Activated CD4-positive, CD25-positive, alpha-beta regulatory T cell treated with anti-CD3 and anti-CD28 coated beads, Interleukin-2, amount 50 U/mL, for 24 hours (primary cell): ENCODE measurements around the gene RALGPS1.

Experiments used
- ATAC-seq, 2 donors: fragments of 150-1000 bp; cut with Tn5 transposase; one replicate each; pipeline ENCODE4 v1.10.0; 2021; ENCODE audit warnings: mild to moderate bottlenecking in 1 of 2, moderate library complexity in 1 of 2

The RALGPS1 gene

GRCh38 chr9:127081250-127082185 is 166.9 kb downstream of the RALGPS1 start:
- ATAC-seq, result no peak

GRCh38 chr9:127083138-127083980 is 168.8 kb downstream of the RALGPS1 start:
- ATAC-seq, result no peak

- no peak for ATAC-seq
Measured at GRCh38 chr9:127084076-127085039, 169.8 kb downstream of the RALGPS1 start.

GRCh38 chr9:127085186-127085585 is 170.6 kb downstream of the RALGPS1 start:
- ATAC-seq, result no peak

GRCh38 chr9:127086771-127087170 is 172.2 kb downstream of the RALGPS1 start:
- ATAC-seq, result no peak

GRCh38 chr9:127087411-127087810 is 172.8 kb downstream of the RALGPS1 start:
- no peak for ATAC-seq

GRCh38 chr9:127087836-127088235 is 173.3 kb downstream of the RALGPS1 start:
- ATAC-seq, result no peak

GRCh38 chr9:127088724-127089615 is 174.4 kb downstream of the RALGPS1 start:
- ATAC-seq, result no peak

GRCh38 chr9:127089631-127090081 is 175.1 kb downstream of the RALGPS1 start:
- no peak for ATAC-seq

GRCh38 chr9:127090341-127090985 is 175.9 kb downstream of the RALGPS1 start:
- ATAC-seq, result no peak

- ATAC-seq, result no peak
Measured at GRCh38 chr9:127091526-127091925, 176.9 kb downstream of the RALGPS1 start.

GRCh38 chr9:127092041-127092608 is 177.5 kb downstream of the RALGPS1 start:
- no peak for ATAC-seq

- ATAC-seq, result no peak
Measured at GRCh38 chr9:127093319-127094020, 178.9 kb downstream of the RALGPS1 start.

- no peak for ATAC-seq
Measured at GRCh38 chr9:127095411-127095810, 180.8 kb downstream of the RALGPS1 start.

- no peak for ATAC-seq
Measured at GRCh38 chr9:127096208-127096607, 181.6 kb downstream of the RALGPS1 start.

GRCh38 chr9:127097683-127098082 is 183.1 kb downstream of the RALGPS1 start:
- no peak for ATAC-seq

- ATAC-seq, result no peak
Measured at GRCh38 chr9:127098916-127099553, 184.5 kb downstream of the RALGPS1 start.

- ATAC-seq, result no peak
Measured at GRCh38 chr9:127099664-127100063, 185.1 kb downstream of the RALGPS1 start.

GRCh38 chr9:127102176-127102575 is 187.6 kb downstream of the RALGPS1 start:
- ATAC-seq, result no peak
